ENCODE measurements around the gene TYW3. TPM values are rescaled to one million over a fixed set of nuclear protein-coding genes. Genes with fewer than 3 reads are reported as not detected.

Gene TYW3
- total and polyA plus RNA-seq, 4 donors: 8.3 to 20.9 (median 15.0) TPM

- H3K9ac ChIP-seq (ENCODE audit: insufficient read depth in 1 of 2, low read length in 2 of 2): no peak overlapping the region
- H3K27me3 ChIP-seq (ENCODE audit: control insufficient read depth in 3 of 3, insufficient read depth in 3 of 3, low read length in 2 of 3): no peaks in the 10 kb centered on the region
- H3K27ac ChIP-seq (ENCODE audit: low read depth in 1 of 2, low read length in 1 of 2): no peak overlapping the region
- no peaks in the 10 kb centered on the region for H3K36me3 ChIP-seq (ENCODE audit: control insufficient read depth in 4 of 4, insufficient read depth in 4 of 4, low read length in 4 of 4)
- peaks cover 0 to 4% (median 0%) of the 10 kb centered on the region in 5 donors for H3K4me1 ChIP-seq (ENCODE audit: control insufficient read depth in 5 of 5, insufficient read depth in 5 of 5, low read length in 5 of 5)
- no peak overlapping the region for H3K4me3 ChIP-seq
- no peaks in the 10 kb centered on the region for H3K9me3 ChIP-seq (ENCODE audit: control insufficient read depth in 4 of 4, insufficient read depth in 3 of 4, low read length in 3 of 4)
- 73 to 89% methylated on average over 2 of the region's 2 CpGs for WGBS, 2 donors
- no peak for ATAC-seq (ENCODE audit: insufficient read depth, low FRiP score)
- DNase-seq: no peak
- no peak for TF ChIP-seq CTCF (IDR thresholded peaks at IDR 0.05; ENCODE audit: control extremely low read depth, extremely low read depth)
These were observed 39.5 kb upstream of the TYW3 start for GRCh38 chr1:74693473-74693872.

DNA sequence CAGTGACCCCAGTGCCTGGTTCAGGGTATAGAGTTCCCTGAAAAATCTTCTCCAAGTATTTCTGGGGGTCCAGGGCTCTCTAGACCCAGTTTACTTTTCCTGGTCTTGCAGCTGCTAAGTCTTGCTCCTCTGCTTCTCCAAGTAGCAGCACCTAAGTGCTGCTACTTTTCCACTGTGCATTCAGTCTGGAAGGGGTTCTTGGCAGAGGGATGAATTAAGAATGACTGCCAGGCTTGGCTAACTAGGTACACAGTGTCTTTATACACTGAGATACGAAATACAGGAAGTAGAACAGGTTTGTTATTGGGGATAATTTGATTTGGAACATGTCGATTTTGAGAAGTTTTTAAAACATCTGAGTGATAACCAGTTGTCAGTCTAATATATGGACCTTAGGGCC lies 35.1 kb upstream of the TYW3 start:
- no peaks in the 10 kb centered on the region for H3K27me3 ChIP-seq (ENCODE audit: control insufficient read depth in 3 of 3, insufficient read depth in 3 of 3, low read length in 2 of 3)
- no peak overlapping the region for H3K4me3 ChIP-seq
- peaks cover 0 to 6% (median 3%) of the 10 kb centered on the region in 4 donors for H3K36me3 ChIP-seq (ENCODE audit: control insufficient read depth in 4 of 4, insufficient read depth in 4 of 4, low read length in 4 of 4)
- DNase-seq (no peak), ATAC-seq (ENCODE audit: insufficient read depth, low FRiP score) (no peak)
- H3K9me3 ChIP-seq (ENCODE audit: control insufficient read depth in 4 of 4, insufficient read depth in 3 of 4, low read length in 3 of 4): no peaks in the 10 kb centered on the region
- no peak overlapping the region for H3K27ac ChIP-seq (ENCODE audit: low read depth in 1 of 2, low read length in 1 of 2)
- no peak for TF ChIP-seq CTCF (IDR thresholded peaks at IDR 0.05; ENCODE audit: control extremely low read depth, extremely low read depth)
- H3K9ac ChIP-seq (ENCODE audit: insufficient read depth in 1 of 2, low read length in 2 of 2): no peak overlapping the region
- no peaks in the 10 kb centered on the region for H3K4me1 ChIP-seq (ENCODE audit: control insufficient read depth in 5 of 5, insufficient read depth in 5 of 5, low read length in 5 of 5)
- WGBS, 2 donors: 62 to 80% methylated on average over 2 of the region's 2 CpGs

GRCh38 chr1:74699331-74699730 lies 33.6 kb upstream of the TYW3 start:
- no peak for ATAC-seq (ENCODE audit: insufficient read depth, low FRiP score)
- no peaks in the 10 kb centered on the region for H3K27me3 ChIP-seq (ENCODE audit: control insufficient read depth in 3 of 3, insufficient read depth in 3 of 3, low read length in 2 of 3)
- H3K9me3 ChIP-seq (ENCODE audit: control insufficient read depth in 4 of 4, insufficient read depth in 3 of 4, low read length in 3 of 4): no peaks in the 10 kb centered on the region
- no peaks in the 10 kb centered on the region for H3K4me1 ChIP-seq (ENCODE audit: control insufficient read depth in 5 of 5, insufficient read depth in 5 of 5, low read length in 5 of 5)
- H3K36me3 ChIP-seq (ENCODE audit: control insufficient read depth in 4 of 4, insufficient read depth in 4 of 4, low read length in 4 of 4): peaks cover under 1 to 18% (median 6%) of the 10 kb centered on the region in 4 donors
- no peak overlapping the region for H3K4me3 ChIP-seq
- no peak for DNase-seq
- no peak overlapping the region for H3K27ac ChIP-seq (ENCODE audit: low read depth in 1 of 2, low read length in 1 of 2)
- no peak for TF ChIP-seq CTCF (IDR thresholded peaks at IDR 0.05; ENCODE audit: control extremely low read depth, extremely low read depth)
- H3K9ac ChIP-seq (ENCODE audit: insufficient read depth in 1 of 2, low read length in 2 of 2): no peak overlapping the region
